SU-DHL-6 (cell line): ENCODE results near the gene GALE.

Source experiments
- H2AFZ ChIP-seq: fragments of 200-600 bp; sonication (generic); 2 replicates; pipeline ENCODE4 v1.6.1; 2014; ENCODE audit warnings: low read depth, mild to moderate bottlenecking, moderate library complexity, mixed read lengths, antibody characterized with exemption, low read length; ENCODE audit not compliant: severe bottlenecking
- H3F3A ChIP-seq: fragments of 200-600 bp; shearing (Covaris generic); 2 replicates; pipeline ENCODE4 v1.6.0; 2016; ENCODE audit warnings: antibody characterized with exemption, mild to moderate bottlenecking; ENCODE audit not compliant: insufficient read depth
- H3K27ac ChIP-seq: fragments of 200-600 bp; sonication (generic); 2 replicates; pipeline ENCODE4 v1.5.1; 2016; ENCODE audit warnings: low read depth, mild to moderate bottlenecking, low read length, moderate library complexity, mixed read lengths
- H3K27me3 ChIP-seq: fragments of 200-600 bp; sonication (generic), shearing (Covaris generic); 2 replicates; pipeline ENCODE4 v1.6.0; 2014; ENCODE audit warnings: mild to moderate bottlenecking, low read length
- H3K36me3 ChIP-seq: fragments of 200-600 bp; sonication (generic); 2 replicates; pipeline ENCODE4 v1.6.1; 2014; ENCODE audit warnings: mild to moderate bottlenecking, low read length, mixed read lengths
- H3K4me2 ChIP-seq: fragments of 300-600, 200-600 bp; shearing (Covaris generic), sonication (generic); 2 replicates; pipeline ENCODE4 v1.6.0; 2014; ENCODE audit warnings: low read length, low read depth, mild to moderate bottlenecking; ENCODE audit not compliant: poor library complexity, severe bottlenecking
- H3K4me3 ChIP-seq: fragments of 200-600 bp; sonication (generic); 2 replicates; pipeline ENCODE4 v1.5.1; 2014; ENCODE audit warnings: antibody characterized with exemption, low read length, mild to moderate bottlenecking, mixed read lengths; ENCODE audit not compliant: insufficient read depth, poor library complexity, severe bottlenecking
- H3K79me2 ChIP-seq: fragments of 200-600 bp; sonication (generic); 2 replicates; pipeline ENCODE4 v1.6.1; 2014; ENCODE audit warnings: mild to moderate bottlenecking, low read length, moderate library complexity; ENCODE audit not compliant: insufficient read depth
- H3K9ac ChIP-seq: fragments of 200-600 bp; sonication (generic); 2 replicates; pipeline ENCODE4 v1.7.0; 2014; ENCODE audit warnings: mild to moderate bottlenecking, low read length
- H3K9me2 ChIP-seq: fragments of 200-600 bp; sonication (generic); replicated peaks from 2 replicates; pipeline ENCODE4 v1.6.1; 2014; ENCODE audit warnings: low read length; ENCODE audit not compliant: insufficient read depth
- H3K9me3 ChIP-seq: fragments of 200-600 bp; sonication (generic); 2 replicates; pipeline ENCODE4 v1.6.1; 2014; ENCODE audit warnings: low read length, mixed read lengths; ENCODE audit not compliant: insufficient read depth
- H4K20me1 ChIP-seq: fragments of 200-600 bp; sonication (generic); 2 replicates; pipeline ENCODE4 v1.6.1; 2014; ENCODE audit warnings: low read depth, mild to moderate bottlenecking, antibody characterized with exemption, low read length, moderate library complexity, mixed read lengths
- CTCF ChIP-seq: fragments of 200-600 bp; sonication (generic); IDR thresholded peaks from one replicate; pipeline ENCODE4 v1.5.1; 2017; ENCODE audit warnings: antibody characterized with exemption, mild to moderate bottlenecking, low read length, moderate library complexity; ENCODE audit not compliant: insufficient read depth, poor library complexity, severe bottlenecking
- EZH2phosphoT487 ChIP-seq: fragments of 200-600 bp; sonication (generic), shearing (Covaris generic); conservative IDR thresholded peaks from 2 replicates; pipeline ENCODE4 v1.6.1; 2018; ENCODE audit warnings: mild to moderate bottlenecking, antibody characterized with exemption, low read length, moderate library complexity, mixed read lengths

Gene GALE

GRCh38 chr1:23825762-23826522 lies 25.4 kb upstream of the GALE start:
- H3K36me3 ChIP-seq: no peaks in the 10 kb centered on the region
- no peak overlapping the region for H3K27ac ChIP-seq
- H3K27me3 ChIP-seq: no peaks in the 10 kb centered on the region
- no peak for TF ChIP-seq EZH2phosphoT487
- TF ChIP-seq CTCF: no peak
- H3K79me2 ChIP-seq: no peaks in the 10 kb centered on the region
- peak overlapping the region; percentile 74 for H3K4me3 ChIP-seq
- peaks cover 9% of the 10 kb centered on the region; the same call in 1 of the 2 replicates for H3F3A ChIP-seq
- peak overlapping the region; percentile 78 for H3K9ac ChIP-seq
- H3K4me2 ChIP-seq: peak overlapping the region; percentile 88
- no peaks in the 10 kb centered on the region for H3K9me2 ChIP-seq
- H4K20me1 ChIP-seq: no peaks in the 10 kb centered on the region
- H3K9me3 ChIP-seq: no peaks in the 10 kb centered on the region
- peak overlapping the region; percentile 75 for H2AFZ ChIP-seq

GRCh38 chr1:23825076-23825761 lies 24.7 kb upstream of the GALE start, which contains the start of gene HMGCL:
HMGCL (minus strand) TSS chr1:23825429; CDS start chr1:23825415, 14 bp downstream.
- H3K4me2 ChIP-seq: peak within 1 kb of the TSS; percentile 88
- H3K36me3 ChIP-seq: no peaks in the 10 kb centered on the region
- H3K9ac ChIP-seq: peak within 1 kb of the TSS; percentile 78
- H3K27ac ChIP-seq: no peak within 1 kb of the TSS; the same call in 1 of the 2 replicates
- no peaks in the 10 kb centered on the region for H3K27me3 ChIP-seq
- no peaks in the 10 kb centered on the region for H4K20me1 ChIP-seq
- H3K4me3 ChIP-seq: peak within 1 kb of the TSS; percentile 74
- peaks cover 9% of the 10 kb centered on the region; the same call in 1 of the 2 replicates for H3F3A ChIP-seq
- H3K9me2 ChIP-seq: no peaks in the 10 kb centered on the region
- peak within 1 kb of the TSS; percentile 75 for H2AFZ ChIP-seq
- no peaks in the 10 kb centered on the region for H3K9me3 ChIP-seq
- TF ChIP-seq CTCF (no peak), EZH2phosphoT487 (no peak)
- no peaks in the 10 kb centered on the region for H3K79me2 ChIP-seq

- no peak for TF ChIP-seq EZH2phosphoT487
- TF ChIP-seq CTCF: no peak
- Histone ChIP-seq H3K9me2 (no peaks in the 10 kb centered on the region), H3K27me3 (no peaks in the 10 kb centered on the region), H3K79me2 (no peaks in the 10 kb centered on the region), H3K9ac (peak overlapping the region; percentile 78), H3K9me3 (no peaks in the 10 kb centered on the region), H3K4me2 (peak overlapping the region; percentile 88), H3F3A (peaks cover 9% of the 10 kb centered on the region; the same call in 1 of the 2 replicates), H4K20me1 (no peaks in the 10 kb centered on the region), H3K4me3 (peak overlapping the region; percentile 74), H3K27ac (no peak overlapping the region), H2AFZ (peak overlapping the region; percentile 75), H3K36me3 (no peaks in the 10 kb centered on the region)
Measured at GRCh38 chr1:23824711-23825075, 24.1 kb upstream of the GALE start.
